OCI-LY7 (cell line): Measurements from ENCODE around the gene EMD.

Experiments
- EZH2phosphoT487 ChIP-seq: fragments of 200-600 bp; sonication (generic); IDR thresholded peaks from 2 replicates; pipeline ENCODE4 v1.6.1; 2018; ENCODE audit warnings: low read depth, borderline replicate concordance, mild to moderate bottlenecking, mixed run types, antibody characterized with exemption, low read length, moderate library complexity, mixed read lengths
- TF ChIP-seq, protein P1 (sequence below): fragments of 200-600 bp; sonication (generic); conservative IDR thresholded peaks from 2 replicates; pipeline ENCODE4 v1.5.1; 2014; ENCODE audit warnings: mild to moderate bottlenecking, antibody characterized with exemption, low read length, moderate library complexity, mixed read lengths

DNA sequence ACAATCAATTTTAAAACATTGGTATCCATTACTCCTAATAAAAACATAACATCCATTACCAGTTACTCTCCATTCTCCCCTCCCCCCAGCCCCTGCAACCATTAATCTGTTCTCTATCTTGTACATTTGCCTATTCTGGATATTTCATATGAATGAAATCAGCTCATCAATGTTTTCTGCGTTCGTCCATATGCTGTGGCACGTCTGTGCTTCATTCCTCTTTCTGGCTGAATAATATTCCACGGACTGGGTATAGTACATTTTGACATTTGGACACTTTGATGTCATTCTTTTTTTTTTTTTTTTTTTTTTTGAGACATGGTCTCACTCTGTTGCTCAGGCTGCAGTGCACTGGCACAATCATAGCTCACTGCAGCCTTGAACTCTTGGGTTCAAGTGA is 24.8 kb downstream of the EMD start:
- TF ChIP-seq, protein P1, sequence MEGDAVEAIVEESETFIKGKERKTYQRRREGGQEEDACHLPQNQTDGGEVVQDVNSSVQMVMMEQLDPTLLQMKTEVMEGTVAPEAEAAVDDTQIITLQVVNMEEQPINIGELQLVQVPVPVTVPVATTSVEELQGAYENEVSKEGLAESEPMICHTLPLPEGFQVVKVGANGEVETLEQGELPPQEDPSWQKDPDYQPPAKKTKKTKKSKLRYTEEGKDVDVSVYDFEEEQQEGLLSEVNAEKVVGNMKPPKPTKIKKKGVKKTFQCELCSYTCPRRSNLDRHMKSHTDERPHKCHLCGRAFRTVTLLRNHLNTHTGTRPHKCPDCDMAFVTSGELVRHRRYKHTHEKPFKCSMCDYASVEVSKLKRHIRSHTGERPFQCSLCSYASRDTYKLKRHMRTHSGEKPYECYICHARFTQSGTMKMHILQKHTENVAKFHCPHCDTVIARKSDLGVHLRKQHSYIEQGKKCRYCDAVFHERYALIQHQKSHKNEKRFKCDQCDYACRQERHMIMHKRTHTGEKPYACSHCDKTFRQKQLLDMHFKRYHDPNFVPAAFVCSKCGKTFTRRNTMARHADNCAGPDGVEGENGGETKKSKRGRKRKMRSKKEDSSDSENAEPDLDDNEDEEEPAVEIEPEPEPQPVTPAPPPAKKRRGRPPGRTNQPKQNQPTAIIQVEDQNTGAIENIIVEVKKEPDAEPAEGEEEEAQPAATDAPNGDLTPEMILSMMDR: no peak
- no peak for TF ChIP-seq EZH2phosphoT487
